ENCODE measurements around the gene LHB.

- TF ChIP-seq POLR2A (IDR thresholded peaks at IDR 0.05) = no peak
- TF ChIP-seq CTCF (IDR thresholded peaks at IDR 0.05) = no peak
These were observed 7.1 kb downstream of the LHB start for GRCh38 chr19:49009828-49010227.
